Peyer's patch (tissue), 4 donors: Measurements from ENCODE around the gene RIMBP2. TPM values are rescaled to one million over a fixed set of nuclear protein-coding genes. Genes with fewer than 3 reads are reported as not detected.
"Not testable (repeated sequence)": the region's sequence is repeated elsewhere in the genome, so short reads cannot be mapped to it uniquely, and the experiment has no call there.

Experiments
- DNase-seq, 3 donors: peaks; one replicate each; pipeline ENCODE4 v3.0.0-alpha.2; 2017 to 2019
- H3K27ac ChIP-seq, 4 donors: fragments of 200-600 bp; sonication (generic); one replicate each; pipeline ENCODE4 v1.5.1; 2016 to 2019
- H3K27me3 ChIP-seq, 2 donors: fragments of 200-600 bp; sonication (generic); one replicate each; pipeline ENCODE4 v1.5.1; 2019
- H3K36me3 ChIP-seq, 3 donors: fragments of 200-600 bp; sonication (generic); one replicate each; pipeline ENCODE4 v1.5.1; 2016 to 2019
- H3K4me1 ChIP-seq, 4 donors: fragments of 200-600 bp; sonication (generic); one replicate each; pipeline ENCODE4 v1.5.1; 2016 to 2019
- H3K4me3 ChIP-seq, 4 donors: fragments of 200-600 bp; sonication (generic); 1 replicate in 3 of 4; 2 replicates in 1 of 4; pipeline ENCODE4 v1.5.1; 2016 to 2019; ENCODE audit warnings: mild to moderate bottlenecking in 1 of 4
- H3K9me3 ChIP-seq, 4 donors: fragments of 200-600 bp; sonication (generic); one replicate each; pipeline ENCODE4 v1.5.1; 2016 to 2019; ENCODE audit warnings: mild to moderate bottlenecking in 1 of 4
- POLR2A ChIP-seq, 2 donors: fragments of 450-650 bp; IDR thresholded peaks; one replicate each; pipeline ENCODE4 v1.5.1; 2017; ENCODE audit warnings: antibody characterized with exemption in 2 of 2, mild to moderate bottlenecking in 2 of 2, moderate library complexity in 2 of 2
- total RNA-seq, 4 donors: library from RNA; depleted of rRNA; stranded (reverse); fragments of >200 nt; gene quantifications; one replicate each; pipeline ENCODE4 v1.1.0, GENCODE V29; 2016
- TF ChIP-seq, protein P1 (sequence below), 6 experiments: fragments of 450-650 bp in 4 of 6; fragments of 200-600 bp in 2 of 6; sonication (generic) in 1 of 6; IDR thresholded peaks; one replicate each; pipeline ENCODE4 v1.5.1; 2017 to 2019; ENCODE audit warnings: antibody characterized with exemption in 6 of 6, mild to moderate bottlenecking in 3 of 6, moderate library complexity in 1 of 6

Gene RIMBP2
- total RNA-seq, 4 donors from 2014 or later = 8.8 to 19.8 (median 16.0) TPM

DNA sequence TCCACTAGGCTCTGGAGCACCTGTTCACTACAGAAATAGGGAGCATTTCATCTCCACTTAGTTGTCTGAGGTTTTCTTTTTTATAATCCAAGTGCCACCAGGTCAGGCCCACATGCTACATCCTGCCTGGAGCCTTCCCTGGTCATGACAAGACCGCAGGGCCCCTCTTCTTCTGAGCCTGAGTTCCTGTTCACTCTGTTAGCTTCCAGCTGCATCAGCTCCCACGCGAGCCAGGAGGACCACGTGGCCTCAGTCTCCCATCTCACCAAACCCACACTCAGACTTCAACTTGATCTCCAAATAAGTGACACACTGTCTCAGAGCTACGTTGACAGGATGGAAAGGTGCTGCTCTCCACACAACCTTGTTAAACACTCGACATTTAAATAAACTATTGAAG lies 21.0 kb downstream of the RIMBP2 start:
- TF ChIP-seq POLR2A (IDR thresholded peaks at IDR 0.05) = no peak
- TF ChIP-seq, protein P1, sequence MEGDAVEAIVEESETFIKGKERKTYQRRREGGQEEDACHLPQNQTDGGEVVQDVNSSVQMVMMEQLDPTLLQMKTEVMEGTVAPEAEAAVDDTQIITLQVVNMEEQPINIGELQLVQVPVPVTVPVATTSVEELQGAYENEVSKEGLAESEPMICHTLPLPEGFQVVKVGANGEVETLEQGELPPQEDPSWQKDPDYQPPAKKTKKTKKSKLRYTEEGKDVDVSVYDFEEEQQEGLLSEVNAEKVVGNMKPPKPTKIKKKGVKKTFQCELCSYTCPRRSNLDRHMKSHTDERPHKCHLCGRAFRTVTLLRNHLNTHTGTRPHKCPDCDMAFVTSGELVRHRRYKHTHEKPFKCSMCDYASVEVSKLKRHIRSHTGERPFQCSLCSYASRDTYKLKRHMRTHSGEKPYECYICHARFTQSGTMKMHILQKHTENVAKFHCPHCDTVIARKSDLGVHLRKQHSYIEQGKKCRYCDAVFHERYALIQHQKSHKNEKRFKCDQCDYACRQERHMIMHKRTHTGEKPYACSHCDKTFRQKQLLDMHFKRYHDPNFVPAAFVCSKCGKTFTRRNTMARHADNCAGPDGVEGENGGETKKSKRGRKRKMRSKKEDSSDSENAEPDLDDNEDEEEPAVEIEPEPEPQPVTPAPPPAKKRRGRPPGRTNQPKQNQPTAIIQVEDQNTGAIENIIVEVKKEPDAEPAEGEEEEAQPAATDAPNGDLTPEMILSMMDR (IDR thresholded peaks at IDR 0.05) = no peak

DNA sequence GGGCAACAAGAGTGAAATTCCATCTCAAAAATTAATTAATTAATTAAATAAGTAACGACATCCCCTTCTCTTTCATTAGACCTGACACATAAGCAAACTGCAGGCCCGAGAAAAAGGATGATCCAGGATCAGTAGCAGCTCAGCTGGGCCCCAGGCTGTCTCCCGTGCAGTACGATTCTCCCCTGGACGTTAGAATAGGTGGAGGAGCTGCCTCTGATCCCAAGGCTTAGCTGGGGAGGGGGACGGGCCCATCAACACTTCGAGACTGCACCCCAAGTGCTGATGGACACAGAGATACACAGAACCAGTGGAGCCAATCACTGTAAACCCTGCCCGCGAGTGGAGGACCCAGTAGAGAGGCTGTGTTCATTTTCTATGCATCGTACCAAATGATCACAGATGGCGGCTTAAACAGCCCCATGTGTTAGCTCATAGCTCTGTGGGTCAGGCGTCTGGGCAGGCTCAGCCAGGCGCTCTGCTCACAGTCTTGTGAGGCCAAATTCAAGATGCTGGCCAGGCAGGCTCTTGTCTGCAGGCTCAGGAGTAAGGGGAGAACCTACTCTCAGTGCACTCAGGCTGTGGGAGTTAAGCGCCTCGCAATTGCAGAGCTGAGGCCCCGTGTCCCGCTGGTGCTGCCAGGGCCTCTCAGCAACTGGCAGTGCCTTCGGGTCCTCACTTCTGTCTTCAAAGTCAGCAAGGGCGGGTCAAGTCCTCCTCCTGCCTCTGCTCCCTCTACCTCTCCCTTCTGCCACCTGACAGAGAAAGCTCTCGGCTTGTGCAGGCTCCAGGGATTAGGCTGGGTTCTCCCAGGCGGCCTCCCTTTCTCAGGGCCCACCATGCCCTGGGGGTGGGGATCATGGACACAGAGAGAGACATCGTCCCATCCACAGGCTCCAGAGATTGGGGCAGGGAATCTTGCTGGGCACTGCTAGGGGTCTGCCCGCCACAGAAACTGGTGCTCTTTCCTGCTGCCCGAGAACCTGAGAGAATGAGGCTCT lies 26.4 kb downstream of the RIMBP2 start:
- no peak for DNase-seq
- TF ChIP-seq, protein P1 (IDR thresholded peaks at IDR 0.05) = no peak
- TF ChIP-seq POLR2A (IDR thresholded peaks at IDR 0.05) = no peak
- Histone ChIP-seq H3K27me3 (no peaks in the 10 kb centered on the region), H3K9me3 (no peaks in the 10 kb centered on the region), H3K27ac (no peak overlapping the region), H3K36me3 (no peaks in the 10 kb centered on the region), H3K4me3 (no peak overlapping the region), H3K4me1 (no peaks in the 10 kb centered on the region)

More for the DNA sequence above, 21.0 kb downstream of the RIMBP2 start:
- H3K27ac ChIP-seq = no peak overlapping the region
- H3K27me3 ChIP-seq = no peaks in the 10 kb centered on the region
- DNase-seq = no peak
- H3K4me3 ChIP-seq = no peak overlapping the region
- no peaks in the 10 kb centered on the region for H3K36me3 ChIP-seq
- H3K4me1 ChIP-seq = no peaks in the 10 kb centered on the region
- no peaks in the 10 kb centered on the region for H3K9me3 ChIP-seq

DNA sequence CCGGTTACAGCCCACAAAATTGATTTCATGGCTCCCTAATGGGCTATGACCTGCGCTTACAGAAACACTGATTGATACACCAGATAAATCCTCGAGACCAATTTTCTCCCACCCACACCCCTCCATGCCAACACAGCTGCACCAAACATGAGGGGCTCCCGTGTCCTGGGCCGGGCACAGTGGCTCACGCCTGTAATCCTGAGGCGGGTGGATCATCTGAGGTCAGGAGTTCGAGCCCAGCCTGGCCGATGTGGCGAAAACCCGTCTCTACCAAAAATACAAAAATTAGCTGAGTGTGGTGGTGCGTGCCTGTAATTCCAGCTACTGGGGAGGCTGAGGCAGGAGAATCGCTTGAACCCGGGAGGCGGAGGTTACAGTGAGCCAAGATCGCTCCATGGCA lies 27.1 kb downstream of the RIMBP2 start:
- DNase-seq, H3K27ac ChIP-seq, H3K9me3 ChIP-seq, H3K4me3 ChIP-seq, H3K4me1 ChIP-seq, H3K36me3 ChIP-seq, H3K27me3 ChIP-seq: not testable (repeated sequence)

DNA sequence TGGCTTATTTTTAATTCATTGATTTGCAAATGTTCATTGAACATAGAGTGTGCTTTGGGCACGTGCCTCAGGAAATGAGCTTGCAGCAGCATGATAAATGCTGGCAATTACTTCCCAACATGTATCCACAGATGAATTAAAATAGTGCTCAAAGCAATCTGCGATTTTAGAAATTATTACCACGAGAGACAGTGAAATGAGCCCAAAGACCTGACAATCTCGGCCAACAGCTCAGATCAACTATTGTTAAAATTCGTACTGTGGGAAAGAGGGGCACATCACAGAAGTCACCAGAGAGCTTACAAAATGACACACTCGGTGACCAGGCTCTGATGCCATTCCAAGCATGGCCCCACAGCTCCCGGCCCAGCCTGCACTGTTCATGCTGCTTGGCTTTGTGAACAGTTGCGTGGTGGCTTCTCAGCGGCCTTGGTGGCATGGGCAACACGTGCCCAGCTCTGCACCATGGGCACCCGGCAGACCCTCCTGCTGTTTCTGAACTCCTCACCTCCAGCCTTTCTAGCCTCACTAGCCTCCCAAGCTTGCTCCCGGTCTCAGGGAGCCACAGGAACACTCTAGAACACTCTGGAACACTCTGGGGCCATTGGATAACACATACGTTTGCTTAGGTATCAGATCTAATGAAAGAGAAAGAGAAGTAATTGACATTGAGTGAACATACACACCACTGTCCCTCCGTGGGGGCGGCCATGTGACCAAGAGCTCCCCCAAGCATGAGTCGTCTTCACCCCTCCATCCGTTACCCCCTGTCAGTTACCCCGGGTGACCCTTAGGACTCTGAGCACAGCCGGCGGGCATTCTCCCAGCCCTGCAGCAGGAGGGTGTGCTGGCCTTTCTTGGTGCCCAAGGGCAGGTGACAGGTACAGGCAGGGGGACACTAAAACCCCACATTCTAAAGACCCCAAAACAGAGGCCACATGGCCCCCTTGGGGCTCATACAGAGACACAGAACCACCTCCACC lies 28.0 kb downstream of the RIMBP2 start:
- Histone ChIP-seq H3K9me3 (no peaks in the 10 kb centered on the region), H3K36me3 (no peaks in the 10 kb centered on the region), H3K4me1 (no peaks in the 10 kb centered on the region), H3K27me3 (no peaks in the 10 kb centered on the region), H3K27ac (no peak overlapping the region), H3K4me3 (no peak overlapping the region)
- TF ChIP-seq, protein P1 (IDR thresholded peaks at IDR 0.05) = no peak
- TF ChIP-seq POLR2A (IDR thresholded peaks at IDR 0.05) = no peak
- no peak for DNase-seq

DNA sequence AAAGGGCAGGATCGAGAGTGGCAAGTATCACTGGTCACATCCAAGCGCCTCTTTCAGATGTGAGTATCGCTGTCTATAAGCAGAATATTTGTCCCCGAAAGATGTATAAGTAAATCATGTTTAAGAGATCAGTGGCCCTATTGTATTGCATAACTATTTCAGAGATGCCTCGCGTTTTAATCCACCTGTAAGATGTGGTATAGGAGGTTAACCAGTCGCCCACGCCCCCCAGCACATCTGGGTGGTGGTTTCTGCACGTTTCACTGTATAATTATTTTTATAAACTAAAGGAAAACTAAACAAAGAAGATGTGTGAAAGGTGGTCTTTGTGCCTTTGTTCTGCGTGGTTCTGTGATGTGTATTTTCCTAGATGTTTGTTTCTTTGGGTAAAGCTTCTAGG lies 28.9 kb downstream of the RIMBP2 start:
- Histone ChIP-seq H3K4me1 (no peaks in the 10 kb centered on the region), H3K27me3 (no peaks in the 10 kb centered on the region), H3K27ac (no peak overlapping the region), H3K9me3 (no peaks in the 10 kb centered on the region), H3K4me3 (no peak overlapping the region), H3K36me3 (no peaks in the 10 kb centered on the region)
- no peak for DNase-seq
- TF ChIP-seq, protein P1 (IDR thresholded peaks at IDR 0.05) = no peak
- no peak for TF ChIP-seq POLR2A (IDR thresholded peaks at IDR 0.05)
